SIG-M5 treated with dmso at 0.1 percent for 504 hours (cell line): Measurements from ENCODE around the gene CACNA1I.
"Not testable (repeated sequence)": the region's sequence is repeated elsewhere in the genome, so short reads cannot be mapped to it uniquely, and the experiment has no call there.

Source experiments
- DNase-seq: peaks from one replicate; lab custom pipeline; 2025; ENCODE audit not compliant: unreplicated experiment; lab: John Stamatoyannopoulos, UW

CACNA1I gene

DNA sequence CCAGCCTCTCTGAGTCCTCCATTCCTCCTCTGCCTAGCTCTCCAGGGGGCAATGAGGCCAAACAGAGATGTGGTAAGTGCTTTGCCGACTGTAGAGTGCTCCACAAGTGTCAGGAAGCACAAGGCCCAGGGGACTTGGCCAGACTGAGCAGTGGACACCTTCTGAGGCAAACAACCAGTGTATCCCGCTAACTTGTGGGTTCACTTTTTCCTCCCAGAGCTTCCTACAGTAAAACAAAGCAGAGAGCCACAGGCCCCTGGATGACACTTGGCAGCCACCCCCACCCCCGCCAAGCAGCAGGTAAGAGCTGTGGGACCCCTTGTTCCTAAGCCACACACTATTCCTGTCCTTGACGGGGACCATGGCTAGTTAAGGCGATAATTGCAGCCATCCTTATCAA, 160.9 kb downstream of the CACNA1I start:
- DNase-seq, result no peak

DNA sequence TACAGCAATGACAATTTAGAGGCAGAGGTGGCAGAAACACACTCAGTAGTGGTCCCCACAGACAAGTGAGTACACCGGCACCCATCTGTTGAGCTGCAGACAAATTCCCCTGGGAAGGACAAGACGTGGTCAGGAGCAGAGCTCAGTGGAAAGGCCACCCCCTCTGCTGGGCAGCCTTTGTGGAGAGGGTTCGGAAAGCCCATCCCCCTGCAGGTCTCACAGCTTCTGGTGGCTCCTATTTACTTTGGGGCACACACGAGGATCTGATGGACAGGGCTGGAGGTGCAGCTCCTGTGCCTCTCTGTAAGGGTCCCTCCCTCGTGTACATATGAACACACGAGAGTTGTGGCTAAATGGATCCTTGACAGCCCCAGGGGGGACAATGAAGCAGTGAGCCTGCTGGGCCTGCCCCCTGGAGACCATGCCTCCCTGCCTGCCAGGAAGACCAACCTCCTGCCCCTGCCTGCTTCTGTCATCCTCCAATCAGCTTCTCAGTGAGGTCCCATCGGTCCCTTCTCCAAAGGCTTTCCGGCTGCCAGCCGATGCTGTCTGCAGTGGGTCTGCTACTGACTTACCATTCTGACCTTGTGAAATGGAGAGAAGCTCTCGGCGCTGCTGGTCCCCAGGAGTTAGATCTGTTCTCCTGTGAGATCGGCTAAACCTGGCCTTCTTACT, 161.5 kb downstream of the CACNA1I start:
- no peak for DNase-seq

DNA sequence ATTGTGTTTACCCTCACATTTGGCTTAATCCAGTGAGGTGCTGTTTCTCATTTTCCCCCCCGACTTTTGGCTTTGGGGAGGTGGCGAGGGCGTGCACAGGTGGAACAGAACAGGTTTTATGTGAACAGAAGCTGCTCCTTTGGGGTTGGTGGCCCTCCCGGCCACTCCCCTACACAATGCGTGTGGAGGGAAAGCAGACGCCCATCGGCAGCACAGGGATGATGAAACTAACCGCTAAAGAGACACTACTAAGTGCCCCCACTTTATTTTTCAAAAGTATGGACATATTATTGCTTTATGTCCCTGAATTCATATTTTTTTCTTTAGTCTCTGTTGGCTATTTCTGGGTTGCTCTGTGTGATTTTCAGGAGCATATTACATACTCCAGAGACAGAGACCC, 162.1 kb downstream of the CACNA1I start:
- no peak for DNase-seq

DNA sequence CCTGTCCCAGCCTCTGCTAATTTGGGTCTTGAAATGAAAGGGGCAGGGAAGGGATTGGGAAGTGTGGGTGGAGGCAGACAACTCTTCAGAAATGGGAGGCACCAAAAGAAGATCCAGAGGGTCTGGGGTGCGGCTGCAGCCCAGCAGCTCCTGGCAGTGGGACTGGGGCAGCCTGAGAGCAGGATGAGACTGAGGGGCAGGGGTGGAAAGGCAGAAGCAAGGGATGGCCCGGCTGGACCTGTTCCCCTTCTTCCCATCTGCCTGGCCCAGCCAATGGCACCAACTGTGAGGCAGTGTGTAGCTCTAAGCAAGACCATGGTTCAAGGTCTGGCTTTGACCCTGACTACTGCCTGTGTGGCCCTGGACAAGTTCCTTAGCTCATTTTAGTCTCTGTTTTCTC, 162.6 kb downstream of the CACNA1I start:
- no peak for DNase-seq

DNA sequence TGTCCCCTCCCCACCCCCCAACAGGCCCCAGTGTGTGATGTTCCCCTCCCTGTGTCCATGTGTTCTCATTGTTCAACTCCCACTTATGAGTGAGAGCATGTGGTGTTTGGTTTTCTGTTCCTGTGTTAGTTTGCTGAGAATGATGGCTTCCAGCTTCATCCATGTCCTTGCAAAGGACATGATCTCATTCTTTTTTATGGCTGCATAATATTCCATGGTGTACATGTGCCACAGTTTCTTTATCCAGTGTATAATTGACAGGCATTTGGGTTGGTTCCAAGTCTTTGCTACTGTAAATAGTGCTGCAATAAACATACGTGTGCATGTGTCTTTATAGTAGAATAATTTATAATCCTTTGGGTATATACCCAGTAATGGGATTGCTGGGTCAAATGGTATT, 163.5 kb downstream of the CACNA1I start:
- not testable (repeated sequence) for DNase-seq

DNA sequence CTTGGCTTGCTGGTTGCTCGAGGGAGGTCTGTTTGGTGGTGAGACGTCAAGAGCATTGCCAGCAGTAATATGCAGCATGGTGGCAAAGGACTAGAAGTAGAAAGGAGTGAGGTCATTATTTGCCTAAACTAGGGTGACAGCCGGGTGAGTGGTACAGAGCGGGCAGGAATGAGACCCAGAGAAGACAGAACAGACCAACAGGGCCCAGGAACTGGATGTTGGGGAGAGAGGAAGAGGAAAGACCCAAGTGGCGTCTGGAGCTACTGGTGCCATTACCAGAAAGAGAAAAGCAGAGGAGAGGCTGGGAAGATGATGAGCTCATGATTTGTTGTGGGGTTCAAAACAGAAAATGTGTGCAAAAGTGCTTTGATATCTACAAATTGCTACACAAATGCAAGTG, 164.3 kb downstream of the CACNA1I start:
- DNase-seq, result no peak

DNA sequence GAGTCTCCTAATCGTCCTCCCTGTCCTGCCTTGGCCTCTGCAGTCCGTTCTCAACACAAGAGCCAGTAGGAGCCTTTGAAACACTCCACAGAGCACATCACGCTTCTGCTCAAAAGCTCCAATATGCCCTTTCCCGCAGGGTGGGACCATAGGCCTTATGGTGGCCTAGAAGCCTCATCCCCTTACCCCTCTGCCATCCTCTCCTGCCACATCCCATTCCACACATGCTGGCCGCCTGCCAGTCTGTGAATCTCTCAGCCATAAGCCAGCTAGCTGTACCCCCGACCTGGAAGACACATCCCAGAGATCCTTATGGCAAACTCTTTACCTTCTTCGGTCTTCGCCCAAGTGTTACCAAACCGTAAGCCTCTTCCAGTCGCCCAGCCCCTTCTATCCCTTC, 165.2 kb downstream of the CACNA1I start:
- DNase-seq, result no peak

DNA sequence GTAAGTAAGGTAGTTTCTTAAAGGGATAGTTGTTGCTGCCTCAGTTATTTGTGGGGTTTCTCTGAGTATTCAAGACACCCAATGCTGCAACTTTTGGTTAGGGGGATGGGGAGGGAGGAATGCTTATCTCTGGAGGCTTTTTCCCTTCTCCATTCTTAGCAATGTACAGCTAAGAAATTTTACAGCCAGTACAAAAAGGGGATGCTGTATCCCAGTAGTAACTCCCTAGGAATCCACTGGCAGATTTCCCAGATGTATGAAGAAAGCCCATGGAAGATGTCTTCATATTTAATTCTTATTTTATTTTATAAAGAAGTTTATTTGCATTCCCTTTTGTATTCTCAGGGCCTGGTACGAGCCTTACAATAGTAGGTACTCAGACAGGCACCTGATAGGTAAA, 168.2 kb downstream of the CACNA1I start:
- no peak for DNase-seq
